ENCODE data around the gene CBX1. TPM values are rescaled to one million over a fixed set of nuclear protein-coding genes. Genes with fewer than 3 reads are reported as not detected.

The CBX1 gene
- 74.7 TPM for polyA plus RNA-seq (ENCODE audit: insufficient read length)

DNA sequence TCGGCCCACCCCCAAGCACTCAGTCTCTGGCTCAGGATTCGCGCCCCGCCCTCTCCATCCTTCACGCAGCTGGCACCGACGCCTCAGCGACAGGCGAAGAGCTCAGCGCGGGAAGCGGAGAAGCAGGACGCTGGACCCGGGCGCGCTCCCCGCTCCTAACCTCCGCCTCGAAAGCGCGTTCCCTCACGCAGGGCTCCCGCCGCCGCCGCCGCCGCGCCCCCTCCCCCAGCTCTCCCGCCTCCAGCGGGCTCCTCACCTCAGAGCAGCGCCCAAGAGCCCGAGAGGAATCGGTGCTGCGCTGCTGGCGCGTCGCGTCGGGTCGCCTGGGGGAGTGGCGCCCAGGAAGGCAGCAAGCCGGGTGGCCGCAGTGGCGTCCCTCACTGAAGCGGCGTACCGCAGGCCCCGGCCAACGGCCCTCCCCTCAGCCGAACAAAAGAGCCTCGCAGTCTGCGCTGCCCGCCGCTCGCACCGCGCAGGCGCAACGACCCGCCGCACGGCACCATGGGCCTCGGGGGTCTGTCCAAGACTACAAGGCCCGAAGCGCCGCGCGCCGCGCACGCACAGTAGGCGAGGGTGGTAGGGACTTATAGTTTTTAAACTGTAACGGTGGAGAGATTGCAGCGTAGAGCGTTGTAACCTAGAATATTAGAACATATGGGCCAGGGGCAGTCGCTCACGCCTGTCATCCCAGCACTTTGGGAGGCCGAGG is at the start of gene CBX1:
CBX1 (minus strand) TSS at position 467 of the 709 bp plus-strand sequence. CDS start 24,474 bp downstream, outside the sequence.
- peak; percentile 97 for DNase-seq

- no peak for DNase-seq
Measured at GRCh38 chr17:48150597-48151001, 49.3 kb upstream of the CBX1 start.

DNA sequence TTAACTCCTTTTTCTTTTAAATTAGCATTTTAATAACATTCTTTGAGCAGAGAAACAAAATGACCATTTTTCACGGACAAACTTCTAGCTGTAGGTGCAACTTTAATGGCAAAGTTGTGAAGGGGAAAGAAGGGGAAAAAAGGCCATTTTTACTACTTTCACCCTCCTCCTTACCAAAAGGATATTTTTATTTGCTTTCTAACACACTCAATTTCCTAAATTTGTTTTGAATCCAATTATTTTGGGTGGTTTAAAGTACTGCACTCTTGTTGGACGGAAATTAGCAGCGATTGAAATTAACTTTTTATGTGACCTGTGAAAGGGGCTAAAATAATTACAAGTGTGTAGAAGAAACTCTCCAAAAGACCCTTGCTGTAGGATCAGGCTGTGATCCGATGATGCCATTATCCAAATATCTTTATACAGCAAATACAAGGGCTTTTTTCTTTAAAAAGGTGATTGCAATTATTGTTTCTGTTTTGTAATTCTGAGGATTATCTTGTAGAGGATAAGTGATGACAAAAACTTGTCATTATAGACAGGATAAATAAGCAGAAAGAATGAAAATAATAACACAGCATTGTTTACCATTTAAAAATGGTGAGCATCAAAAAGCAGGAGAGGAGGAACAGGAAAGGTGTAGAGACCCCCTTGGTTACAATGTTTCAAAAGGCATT is 48.6 kb upstream of the CBX1 start:
- no peak for DNase-seq

DNA sequence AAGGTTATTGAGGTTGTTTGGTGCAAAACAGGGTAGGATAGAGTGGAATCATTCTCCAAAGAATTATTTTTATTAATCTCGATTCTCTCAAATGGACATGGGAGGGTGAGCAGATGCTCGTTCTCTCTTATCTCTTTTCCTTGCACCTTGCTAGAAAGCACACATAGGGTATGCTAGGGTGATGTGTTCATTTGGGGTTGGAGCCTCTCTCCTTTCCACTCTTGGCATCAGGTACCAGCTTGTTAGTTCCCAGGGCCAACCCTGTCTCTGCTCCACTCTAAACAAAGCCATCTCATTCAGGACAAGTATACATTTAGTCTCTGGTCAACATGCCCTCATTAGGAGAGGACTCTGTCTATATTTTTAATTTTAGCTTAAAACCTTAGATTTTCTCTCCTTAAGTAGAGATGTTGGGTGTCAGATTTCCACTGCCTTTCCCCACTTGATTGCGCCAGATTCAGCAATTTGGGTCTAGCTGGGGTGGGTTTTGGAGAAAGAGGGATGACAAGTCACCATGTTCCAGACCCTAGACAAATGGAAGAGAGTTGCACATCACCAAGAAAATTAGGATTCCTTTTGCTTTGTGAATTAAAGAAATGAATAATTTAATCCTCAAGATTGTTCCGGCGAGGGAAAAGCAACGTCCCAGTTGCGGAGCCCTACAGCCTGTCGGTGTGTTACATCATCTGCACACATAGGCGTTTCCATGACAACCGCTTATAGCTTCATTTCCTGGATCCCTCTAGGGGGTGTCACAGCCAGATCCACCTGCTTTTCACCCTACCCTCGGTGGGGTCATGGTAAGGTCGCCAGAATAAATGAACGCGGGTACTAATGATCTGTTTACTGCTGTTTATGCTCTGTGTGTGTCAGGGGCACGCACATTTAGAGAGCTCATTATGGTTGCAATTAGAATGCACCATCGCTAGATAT is 47.8 kb upstream of the CBX1 start:
- no peak for DNase-seq

DNA sequence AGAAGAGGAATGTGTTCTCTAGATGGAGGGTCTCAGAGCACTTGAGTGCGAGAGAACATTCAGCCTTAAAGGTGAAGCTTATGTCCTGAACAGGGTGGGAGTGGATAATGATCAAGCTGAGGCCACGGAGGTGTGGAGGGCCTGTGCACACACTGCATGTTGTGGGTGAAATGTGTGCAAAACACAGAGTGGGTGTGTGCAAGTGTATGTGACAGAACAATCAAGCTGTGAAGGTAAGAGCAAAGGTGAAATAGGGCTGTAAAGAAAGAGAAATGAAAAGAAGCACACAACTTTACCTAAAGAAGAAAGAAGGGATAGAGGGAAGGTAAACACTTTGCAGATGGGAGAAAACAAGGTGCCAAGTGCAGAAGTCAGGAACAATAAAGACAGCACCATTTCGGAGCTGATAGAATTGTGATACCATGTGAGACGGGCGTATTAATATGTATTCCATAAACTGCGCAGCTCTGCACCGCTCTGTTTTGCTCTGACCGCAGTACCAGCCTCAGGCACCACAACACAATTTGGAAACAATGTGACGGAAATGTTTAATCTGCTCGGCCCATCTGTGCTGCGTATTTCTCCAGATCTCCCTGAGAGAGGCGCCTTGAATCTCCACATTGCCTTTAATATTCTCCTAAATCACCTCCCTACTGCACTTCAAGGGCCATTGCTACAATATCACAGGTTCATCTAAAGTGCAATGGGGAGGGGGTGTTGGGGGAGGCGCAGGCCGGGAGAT is 46.9 kb upstream of the CBX1 start:
- DNase-seq = no peak

- no peak for DNase-seq
Measured at GRCh38 chr17:48144976-48145798, 43.9 kb upstream of the CBX1 start.

GRCh38 chr17:48144231-48144630 is 43.0 kb upstream of the CBX1 start:
- no peak for DNase-seq

DNA sequence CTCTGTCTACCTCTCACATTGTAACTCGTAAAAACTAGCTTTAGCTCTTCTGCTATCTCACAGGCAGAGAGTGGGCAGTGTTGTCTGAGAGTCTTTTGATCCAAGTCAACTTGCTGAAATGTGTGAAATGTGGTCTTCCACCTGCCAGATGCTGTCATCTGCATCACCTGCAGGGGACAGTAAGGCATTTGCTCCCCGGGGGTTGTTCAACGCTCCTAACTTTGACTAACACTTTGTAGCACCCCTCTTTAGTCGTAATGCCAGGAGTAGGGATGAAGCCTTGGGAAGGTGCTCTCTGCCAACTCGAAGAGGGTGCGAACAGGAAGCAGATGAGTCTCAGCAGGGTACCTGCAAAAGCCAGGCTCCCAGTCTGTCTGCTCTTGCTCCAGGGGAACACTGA is 42.4 kb upstream of the CBX1 start:
- DNase-seq = no peak

DNA sequence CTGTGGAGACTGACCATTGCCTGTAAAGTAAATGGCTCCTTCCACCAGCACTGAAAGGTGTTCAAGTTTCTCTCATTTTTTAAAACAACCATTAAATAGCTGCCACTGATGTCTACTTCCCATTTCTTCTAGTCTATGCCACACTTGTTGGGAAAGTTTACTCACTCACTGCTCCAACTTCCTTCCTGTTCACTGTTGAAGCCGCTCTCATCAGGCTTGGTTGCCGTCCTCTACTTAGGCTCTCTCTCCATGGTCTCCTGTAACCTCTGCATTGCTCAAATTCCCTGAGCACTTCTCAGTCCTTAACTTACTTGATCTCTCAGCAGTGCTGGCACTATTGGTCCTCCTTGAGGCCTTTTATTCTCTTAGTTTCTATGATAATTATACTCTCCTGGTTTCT is 38.7 kb upstream of the CBX1 start:
- no peak for DNase-seq

DNA sequence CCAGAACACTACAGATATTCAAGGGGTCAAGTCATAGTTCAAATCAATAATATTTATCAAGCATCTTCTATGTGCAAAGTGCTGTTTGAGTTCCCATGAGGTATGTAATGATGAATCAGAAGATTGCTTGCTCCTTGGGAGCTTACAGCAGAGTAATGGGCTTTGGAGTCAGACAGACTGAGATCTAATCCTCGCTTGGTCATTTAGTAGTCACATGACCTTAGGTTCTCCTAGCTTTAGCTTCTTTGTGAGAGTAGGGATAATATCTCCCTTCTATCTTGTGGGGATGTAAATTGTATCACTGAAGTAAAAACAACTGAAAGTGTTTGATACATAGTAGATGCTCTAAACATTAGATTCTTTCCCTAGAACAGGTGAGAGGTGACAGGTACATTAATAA is 36.4 kb upstream of the CBX1 start:
- DNase-seq = no peak

DNA sequence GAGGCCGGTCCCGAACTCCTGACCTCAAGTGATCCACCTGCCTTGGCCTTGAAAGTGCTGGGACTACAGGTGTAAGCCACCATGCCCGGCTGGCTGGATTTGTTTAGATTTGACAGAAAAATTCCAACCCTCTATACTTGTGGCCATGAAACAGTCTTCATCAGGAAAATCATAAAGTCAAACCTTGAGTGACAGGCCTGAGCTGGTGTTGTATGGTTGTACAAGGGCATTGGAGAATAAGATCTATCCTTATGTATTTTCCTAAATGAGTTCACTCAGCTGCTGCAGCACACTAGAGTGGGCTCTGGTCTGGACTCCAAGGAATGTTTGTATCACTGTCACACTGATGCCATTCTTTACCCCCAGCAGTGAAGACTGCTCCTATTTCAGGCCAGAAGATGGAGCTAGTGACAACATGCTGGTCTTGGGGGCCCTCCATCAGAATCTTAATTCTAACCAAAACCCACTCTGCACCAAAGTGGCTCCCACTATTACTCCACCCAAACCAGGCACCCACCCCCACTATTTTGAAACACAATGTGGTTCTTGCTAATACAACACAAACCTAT is 33.7 kb upstream of the CBX1 start:
- DNase-seq = no peak

DNA sequence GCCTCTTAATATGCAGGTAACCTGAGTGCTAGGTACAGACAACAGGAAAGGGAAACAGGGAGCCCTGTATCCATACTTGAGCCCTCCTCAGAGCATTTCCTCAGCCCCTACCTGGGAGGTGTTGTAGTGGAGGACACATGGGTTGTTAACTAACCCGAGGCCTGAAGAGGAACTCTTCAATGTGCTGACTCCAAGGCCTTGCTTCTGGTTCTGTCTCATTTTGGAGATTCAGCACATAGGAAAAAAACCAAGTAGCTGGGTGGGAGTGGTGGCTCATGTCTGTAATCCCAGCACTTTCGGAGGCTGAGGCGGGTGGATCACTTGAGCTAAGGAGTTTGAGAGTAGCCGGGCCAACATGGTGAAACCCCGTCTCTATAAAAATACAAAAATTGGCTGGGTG is 31.1 kb upstream of the CBX1 start:
- DNase-seq = no peak

GRCh38 chr17:48131216-48131824 is 30.0 kb upstream of the CBX1 start:
- peak; percentile 70 for DNase-seq

DNA sequence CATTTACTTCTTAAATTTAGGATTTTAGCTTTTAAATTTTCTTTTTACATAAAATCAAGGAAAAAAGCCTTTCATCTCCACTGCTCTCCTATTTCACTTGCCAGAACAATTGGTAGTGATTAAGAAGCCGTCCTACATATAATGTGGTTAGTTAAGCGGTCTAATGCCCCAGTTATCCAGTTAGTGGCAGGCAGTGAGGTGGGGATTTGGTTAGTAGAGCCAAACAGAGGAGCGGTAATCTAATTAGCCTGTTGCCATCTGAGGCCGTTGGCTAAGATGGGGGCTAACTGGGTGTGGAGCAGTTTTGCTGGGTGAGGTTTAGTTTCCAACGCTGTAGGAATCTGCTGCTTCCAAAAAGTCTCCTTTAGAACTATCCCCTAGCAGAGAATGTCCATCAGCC is 28.7 kb upstream of the CBX1 start:
- DNase-seq = no peak

DNA sequence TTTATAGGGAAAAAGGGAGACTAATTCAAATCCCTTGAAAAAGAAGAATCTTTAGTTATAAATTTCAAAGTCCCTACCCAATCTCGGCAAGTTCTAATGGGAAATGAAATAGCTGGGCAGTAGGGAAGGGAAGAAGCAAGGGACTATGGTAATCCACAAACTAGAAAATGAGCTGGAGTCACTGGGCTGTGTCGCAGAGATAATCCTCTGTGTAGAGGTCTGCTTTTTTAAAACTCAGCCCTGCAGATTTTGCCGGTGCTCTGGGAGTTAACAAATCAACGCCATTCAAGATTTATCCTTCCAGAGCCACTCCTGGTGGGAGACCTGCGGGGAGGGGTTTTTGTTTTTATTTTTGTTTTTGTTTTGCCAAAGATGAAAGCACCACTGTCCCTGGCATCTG is 27.1 kb upstream of the CBX1 start:
- DNase-seq = no peak

- no peak for DNase-seq
Measured at GRCh38 chr17:48127371-48128051, 26.2 kb upstream of the CBX1 start.

DNA sequence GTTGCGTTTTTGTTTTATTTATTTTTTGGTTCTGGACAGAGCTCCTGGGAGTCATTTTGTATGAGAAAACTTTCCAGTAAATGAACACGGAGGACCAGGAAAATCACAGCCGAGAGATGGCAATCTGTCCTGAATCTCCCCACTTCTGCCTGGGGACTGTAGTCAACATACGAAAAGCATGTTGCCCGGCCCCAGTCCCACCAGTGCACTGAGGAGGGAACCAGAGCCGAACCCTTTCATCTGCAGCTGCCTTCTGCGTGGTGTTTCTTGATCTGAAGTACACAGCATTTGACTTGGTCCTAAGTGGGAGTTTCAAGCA is 25.2 kb upstream of the CBX1 start:
- DNase-seq = no peak

- DNase-seq = no peak
Measured at GRCh38 chr17:48125829-48126531, 24.7 kb upstream of the CBX1 start.

DNA sequence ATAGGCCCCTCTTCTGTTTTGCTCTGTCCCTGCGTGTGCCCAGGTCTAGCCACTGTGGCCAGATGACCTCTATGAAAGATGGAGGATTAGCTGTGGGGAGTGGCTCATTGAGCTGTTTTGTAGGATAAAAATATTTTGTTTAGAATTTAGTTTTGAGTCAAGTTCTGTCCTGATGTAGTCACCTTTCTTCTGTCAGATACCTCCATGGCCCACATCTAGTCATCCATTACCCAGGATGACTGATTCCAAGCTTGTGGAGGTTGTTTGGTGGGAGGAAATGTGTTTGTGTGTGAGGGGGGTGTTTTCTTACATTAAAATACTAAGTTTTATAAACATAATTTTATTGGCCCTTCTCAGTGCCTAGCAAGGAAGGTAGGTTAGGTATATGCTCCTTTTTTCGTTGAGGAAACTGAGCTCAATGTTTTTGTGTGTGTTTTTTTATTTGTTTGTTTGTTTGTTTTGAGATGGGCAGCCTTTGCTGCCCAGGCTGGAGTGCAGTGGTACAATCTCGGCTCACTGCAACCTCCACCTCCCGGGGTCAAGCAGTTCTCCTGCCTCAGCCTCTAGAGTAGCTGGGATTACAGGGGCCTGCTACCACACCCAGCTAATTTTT is 22.6 kb upstream of the CBX1 start:
- DNase-seq = no peak

All from hindlimb muscle (tissue), 1 donor.